Measurements from ENCODE around the gene RDH12.

RDH12 gene

DNA sequence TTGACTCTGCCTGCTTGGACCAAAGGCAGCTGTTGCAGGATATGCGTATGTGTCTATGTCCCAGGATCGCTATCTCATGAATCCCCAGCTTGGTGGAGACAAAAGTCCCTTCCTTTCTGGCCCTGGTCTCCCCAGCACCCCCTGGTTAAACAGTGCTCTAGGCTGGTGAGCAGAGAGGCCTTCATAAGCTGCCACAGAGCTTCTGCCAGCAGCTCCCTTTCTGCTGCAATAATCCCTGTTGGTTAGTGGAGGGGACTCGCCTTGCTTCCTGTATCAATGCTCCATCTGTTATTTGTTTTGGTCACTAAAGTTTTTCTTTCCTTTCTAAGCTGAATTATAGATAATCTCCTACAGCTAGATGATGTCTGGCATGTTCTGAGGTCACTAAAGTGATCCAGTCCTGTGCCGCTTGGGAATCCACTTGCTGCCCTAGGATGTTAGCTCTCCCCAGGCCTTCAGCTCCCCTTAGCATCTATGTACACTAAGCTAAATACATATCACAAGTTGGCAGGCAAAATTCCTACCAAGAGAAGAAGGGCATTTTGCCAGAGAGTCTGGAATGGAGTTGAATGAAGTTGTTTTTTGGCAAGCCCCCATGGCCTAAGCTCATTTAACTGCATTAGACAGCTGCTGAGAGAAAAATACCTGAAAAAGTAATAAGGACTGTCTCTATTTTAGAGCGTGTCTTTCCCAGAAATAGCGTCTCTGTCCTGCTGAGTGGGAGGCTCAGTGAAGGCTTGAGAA lies 47.8 kb downstream of the RDH12 start:
- no peak overlapping the region for H3K4me3 ChIP-seq (ENCODE audit: low read depth, low read length)
- TF ChIP-seq, protein P1, sequence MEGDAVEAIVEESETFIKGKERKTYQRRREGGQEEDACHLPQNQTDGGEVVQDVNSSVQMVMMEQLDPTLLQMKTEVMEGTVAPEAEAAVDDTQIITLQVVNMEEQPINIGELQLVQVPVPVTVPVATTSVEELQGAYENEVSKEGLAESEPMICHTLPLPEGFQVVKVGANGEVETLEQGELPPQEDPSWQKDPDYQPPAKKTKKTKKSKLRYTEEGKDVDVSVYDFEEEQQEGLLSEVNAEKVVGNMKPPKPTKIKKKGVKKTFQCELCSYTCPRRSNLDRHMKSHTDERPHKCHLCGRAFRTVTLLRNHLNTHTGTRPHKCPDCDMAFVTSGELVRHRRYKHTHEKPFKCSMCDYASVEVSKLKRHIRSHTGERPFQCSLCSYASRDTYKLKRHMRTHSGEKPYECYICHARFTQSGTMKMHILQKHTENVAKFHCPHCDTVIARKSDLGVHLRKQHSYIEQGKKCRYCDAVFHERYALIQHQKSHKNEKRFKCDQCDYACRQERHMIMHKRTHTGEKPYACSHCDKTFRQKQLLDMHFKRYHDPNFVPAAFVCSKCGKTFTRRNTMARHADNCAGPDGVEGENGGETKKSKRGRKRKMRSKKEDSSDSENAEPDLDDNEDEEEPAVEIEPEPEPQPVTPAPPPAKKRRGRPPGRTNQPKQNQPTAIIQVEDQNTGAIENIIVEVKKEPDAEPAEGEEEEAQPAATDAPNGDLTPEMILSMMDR (IDR thresholded peaks at IDR 0.05; ENCODE audit: low read depth, low read length): no peak

DNA sequence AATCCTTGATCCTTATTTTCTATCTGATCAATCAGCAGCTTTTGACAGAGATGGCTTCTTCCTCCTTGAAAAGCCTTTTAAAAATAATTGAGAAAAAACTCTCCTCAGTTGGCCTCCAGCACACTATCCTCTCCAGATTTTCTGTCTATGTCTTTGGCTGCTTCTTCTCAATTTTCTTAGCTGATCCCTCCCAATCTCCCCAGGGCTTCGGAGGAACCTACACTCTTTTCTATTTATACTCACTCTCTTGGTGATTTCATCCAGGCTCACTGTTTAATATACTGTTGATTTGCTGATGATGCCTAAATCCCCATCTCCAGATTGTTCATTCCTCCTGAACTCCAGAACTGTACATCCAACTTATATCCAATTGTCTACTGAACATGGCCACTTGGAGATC lies 54.8 kb downstream of the RDH12 start:
- no peak overlapping the region for H3K4me3 ChIP-seq (ENCODE audit: low read depth, low read length)
- TF ChIP-seq, protein P1 (IDR thresholded peaks at IDR 0.05; ENCODE audit: low read depth, low read length): no peak

DNA sequence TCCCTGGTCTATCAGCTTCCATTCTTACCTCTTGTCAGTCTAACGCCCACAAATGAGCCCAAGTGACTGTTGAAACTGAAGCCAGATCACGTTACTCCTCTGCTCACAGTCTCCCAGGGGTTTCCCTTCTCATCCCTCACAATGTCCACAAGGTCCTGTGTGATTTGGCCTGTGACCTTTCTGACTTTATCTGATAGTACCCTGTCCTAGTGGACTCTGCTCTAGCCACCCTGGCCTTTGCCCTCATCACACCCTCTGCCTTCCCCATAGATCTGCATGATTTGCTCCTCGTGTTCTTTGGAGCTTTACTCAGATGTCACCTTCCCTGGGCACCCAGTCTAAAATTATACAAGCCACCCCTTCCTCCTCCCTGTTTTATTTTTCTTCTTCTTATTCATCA lies 55.5 kb downstream of the RDH12 start:
- TF ChIP-seq, protein P1 (IDR thresholded peaks at IDR 0.05; ENCODE audit: low read depth, low read length): no peak
- no peak overlapping the region for H3K4me3 ChIP-seq (ENCODE audit: low read depth, low read length)

DNA sequence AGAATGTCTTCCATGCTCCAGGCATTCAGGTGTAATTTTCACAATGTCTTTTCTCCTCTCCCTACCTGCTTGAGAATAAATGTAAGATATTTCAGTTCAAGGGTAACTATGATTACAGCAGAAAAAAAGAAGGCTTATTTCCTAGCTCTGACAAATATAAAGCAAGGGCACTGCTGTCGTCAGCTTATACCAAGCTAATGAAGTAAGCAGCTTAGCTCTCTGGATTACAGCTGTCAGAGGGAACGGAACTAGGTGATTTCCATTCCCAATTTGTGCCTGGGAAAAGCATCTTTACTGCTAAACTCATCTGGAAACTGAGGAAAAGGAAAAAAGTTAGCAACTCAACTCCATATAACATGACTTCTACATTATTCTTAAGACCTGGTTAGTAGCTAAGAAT lies 58.2 kb downstream of the RDH12 start:
- TF ChIP-seq, protein P1 (IDR thresholded peaks at IDR 0.05; ENCODE audit: low read depth, low read length): no peak
- H3K4me3 ChIP-seq (ENCODE audit: low read depth, low read length): no peak overlapping the region

DNA sequence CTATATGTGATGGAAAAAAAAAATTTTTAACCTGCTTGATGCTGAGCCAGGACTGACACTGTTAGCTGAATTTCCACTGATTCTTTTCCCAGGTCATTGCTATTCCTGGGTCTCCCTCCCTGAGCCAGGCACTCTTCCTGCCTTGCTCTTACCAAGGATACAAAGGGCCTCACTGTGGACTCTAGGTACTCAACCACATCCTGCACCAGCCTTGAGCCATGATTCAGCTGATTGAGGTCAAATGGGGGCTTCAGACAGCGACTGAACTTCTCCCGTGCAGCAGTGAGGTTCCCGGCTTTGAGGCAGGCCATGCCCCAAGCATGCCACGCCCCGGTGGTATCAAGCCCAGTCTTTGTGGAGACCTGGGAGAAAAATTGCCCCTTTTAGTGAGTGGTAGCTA lies 60.4 kb downstream of the RDH12 start:
- no peak overlapping the region for H3K4me3 ChIP-seq (ENCODE audit: low read depth, low read length)
- TF ChIP-seq, protein P1 (IDR thresholded peaks at IDR 0.05; ENCODE audit: low read depth, low read length): no peak

DNA sequence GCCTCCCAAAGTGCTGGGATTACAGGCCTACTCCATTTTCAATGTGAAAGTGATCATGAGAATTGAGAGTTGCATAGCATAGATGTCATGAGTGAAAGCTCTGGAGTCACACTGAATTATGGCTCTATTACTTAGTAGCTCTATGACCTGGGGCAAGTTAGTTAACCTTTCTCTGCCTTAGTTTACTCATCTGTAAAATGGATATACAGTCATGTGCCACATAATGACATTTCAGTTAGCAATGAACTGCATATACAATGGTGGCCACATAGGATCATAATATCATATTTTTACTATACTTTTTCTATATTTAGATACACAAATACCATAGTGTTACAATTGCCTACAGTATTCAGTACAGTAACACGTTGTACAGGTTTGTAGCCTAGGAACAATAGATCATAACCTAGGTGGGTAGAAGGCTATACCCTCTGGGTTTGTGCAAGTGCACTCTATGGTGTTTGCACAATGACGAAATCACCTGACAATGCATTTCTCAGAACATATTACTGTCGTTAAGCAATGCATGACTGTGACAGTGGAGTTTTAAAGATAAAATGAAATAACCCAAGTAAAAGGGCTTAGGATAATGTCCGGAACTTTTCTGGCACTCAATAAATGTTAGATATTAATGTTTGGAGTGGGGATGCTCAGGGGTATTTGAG lies 61.6 kb downstream of the RDH12 start:
- TF ChIP-seq, protein P1 (IDR thresholded peaks at IDR 0.05; ENCODE audit: low read depth, low read length): no peak

DNA sequence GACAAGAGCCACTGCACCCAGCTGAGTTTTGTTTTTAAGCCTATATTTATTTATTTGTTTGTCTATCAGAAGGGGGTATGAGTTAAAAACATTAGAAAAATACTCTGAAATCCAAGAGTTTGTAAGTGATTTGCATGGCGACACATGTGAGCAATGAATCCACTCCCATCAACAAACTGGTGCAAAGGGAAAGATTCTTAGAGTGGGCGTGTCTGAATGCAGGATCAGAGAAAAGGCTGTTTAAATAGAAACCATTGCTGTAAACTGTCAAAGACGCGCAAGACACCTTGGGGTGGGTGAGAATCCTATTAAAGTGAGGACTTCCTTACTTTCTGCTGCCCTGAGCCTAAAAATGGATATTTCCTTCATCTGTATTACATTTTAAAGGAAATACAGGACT lies 62.8 kb downstream of the RDH12 start:
- TF ChIP-seq, protein P1 (IDR thresholded peaks at IDR 0.05; ENCODE audit: low read depth, low read length): no peak
- no peak overlapping the region for H3K4me3 ChIP-seq (ENCODE audit: low read depth, low read length)

More for the DNA sequence above, 61.6 kb downstream of the RDH12 start:
- H3K4me3 ChIP-seq (ENCODE audit: low read depth, low read length): no peak overlapping the region

All from WI38 (cell line).